ENCODE measurements around the gene SNPH.

Gene SNPH

DNA sequence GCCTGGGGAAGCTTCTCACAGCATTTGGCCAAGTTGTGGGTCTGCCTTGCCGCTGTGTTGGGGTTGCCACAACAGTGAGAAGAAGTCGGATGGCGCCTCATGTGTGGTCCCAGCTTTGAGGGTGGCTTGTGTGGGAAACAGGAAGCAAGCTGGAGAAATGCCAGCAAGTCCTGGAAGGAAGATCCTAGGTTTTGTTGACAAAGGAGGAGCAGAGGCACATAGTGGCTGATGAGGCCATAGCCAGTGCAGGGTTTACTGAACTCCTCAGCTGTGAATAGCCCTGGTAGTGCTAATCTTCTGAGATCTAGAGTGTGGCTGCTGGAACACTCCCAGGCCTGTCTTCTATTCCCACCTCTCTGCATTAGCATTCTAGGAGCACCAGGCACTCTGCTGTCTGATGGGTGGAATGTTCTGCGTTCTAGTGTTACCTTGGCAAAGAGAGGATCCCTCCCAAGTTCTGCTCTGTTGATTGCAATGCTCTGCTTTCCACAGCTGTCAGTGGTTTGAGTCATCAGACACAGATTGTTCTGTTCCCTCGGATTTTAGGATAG is 25.2 kb downstream of the SNPH start:
- Histone ChIP-seq H3K27me3 (ENCODE audit: insufficient read depth, low read length) (no peaks in the 10 kb centered on the region), H3K27ac (ENCODE audit: low read depth, low read length) (no peak overlapping the region), H3K4me3 (ENCODE audit: low read depth, low read length) (no peak overlapping the region), H3K36me3 (ENCODE audit: insufficient read depth, low read length) (no peaks in the 10 kb centered on the region), H3K4me1 (ENCODE audit: control insufficient read depth, insufficient read depth, low read length, unreplicated experiment) (peaks cover 3% of the 10 kb centered on the region), H2AFZ (ENCODE audit: low read length, unreplicated experiment) (no peak overlapping the region), H3K79me2 (ENCODE audit: control insufficient read depth, insufficient read depth, low read length, unreplicated experiment) (no peaks in the 10 kb centered on the region)

DNA sequence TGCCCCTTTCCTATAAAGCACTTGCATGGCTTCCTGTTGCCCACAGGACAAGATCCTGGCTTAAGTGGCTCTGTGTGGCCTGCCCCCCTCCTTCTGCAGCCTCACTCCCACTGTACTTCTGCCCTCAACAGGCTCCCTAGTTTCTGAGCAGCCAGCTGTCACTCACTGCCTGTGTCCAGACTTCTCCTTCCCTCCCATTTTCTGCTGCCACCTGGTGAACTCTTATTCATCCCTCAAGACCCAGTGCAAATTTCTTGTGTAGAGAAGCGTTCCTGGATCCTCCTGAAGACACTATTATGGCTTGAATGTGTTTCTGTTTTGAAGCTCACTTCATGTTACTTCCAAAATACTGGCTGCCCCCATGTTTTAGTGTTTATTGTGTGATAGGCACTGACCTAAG is 26.5 kb downstream of the SNPH start:
- no peaks in the 10 kb centered on the region for H3K36me3 ChIP-seq (ENCODE audit: insufficient read depth, low read length)
- H2AFZ ChIP-seq (ENCODE audit: low read length, unreplicated experiment) = no peak overlapping the region
- H3K27me3 ChIP-seq (ENCODE audit: insufficient read depth, low read length) = no peaks in the 10 kb centered on the region
- H3K79me2 ChIP-seq (ENCODE audit: control insufficient read depth, insufficient read depth, low read length, unreplicated experiment) = no peaks in the 10 kb centered on the region
- H3K4me1 ChIP-seq (ENCODE audit: control insufficient read depth, insufficient read depth, low read length, unreplicated experiment) = peaks cover 3% of the 10 kb centered on the region
- H3K4me3 ChIP-seq (ENCODE audit: low read depth, low read length) = no peak overlapping the region
- H3K27ac ChIP-seq (ENCODE audit: low read depth, low read length) = no peak overlapping the region

DNA sequence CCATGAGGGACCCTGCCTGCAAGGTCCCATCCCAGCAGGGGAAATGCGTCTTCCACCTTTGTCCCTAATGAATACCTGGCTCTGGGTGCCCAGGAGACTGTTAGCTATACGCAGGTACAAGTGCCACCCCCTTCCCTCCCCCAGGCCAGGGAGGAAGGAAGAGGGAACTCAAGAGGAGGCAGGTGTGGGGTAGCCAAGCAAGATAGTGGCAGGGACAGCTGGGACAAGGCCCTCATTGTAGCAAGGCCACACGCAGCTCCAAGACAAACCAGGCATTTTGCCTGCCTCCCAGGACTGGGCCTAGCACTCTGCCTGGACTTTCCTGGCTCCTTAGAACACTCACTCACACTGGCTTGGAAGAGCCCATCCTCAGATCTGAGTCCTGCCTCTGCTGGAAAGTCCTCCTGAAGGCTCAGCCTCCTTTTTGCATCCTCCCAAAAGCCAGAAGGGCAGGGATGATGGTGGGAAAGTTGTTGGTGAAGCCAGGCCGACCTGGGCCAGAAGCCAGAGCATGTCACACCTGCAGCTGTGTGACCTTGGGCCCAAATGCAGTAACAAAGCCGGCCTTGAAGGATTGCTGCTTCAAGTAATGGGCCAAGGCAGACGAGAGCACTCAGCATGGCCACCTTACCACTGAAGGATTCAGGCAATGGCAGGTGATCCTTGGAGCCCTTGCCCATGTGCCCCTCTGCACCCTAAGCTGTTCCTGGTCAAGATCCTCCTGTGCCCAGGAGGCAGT is 27.7 kb downstream of the SNPH start:
- H2AFZ ChIP-seq (ENCODE audit: low read length, unreplicated experiment) = no peak overlapping the region
- H3K4me1 ChIP-seq (ENCODE audit: control insufficient read depth, insufficient read depth, low read length, unreplicated experiment) = peaks cover 3% of the 10 kb centered on the region
- no peaks in the 10 kb centered on the region for H3K79me2 ChIP-seq (ENCODE audit: control insufficient read depth, insufficient read depth, low read length, unreplicated experiment)
- no peak overlapping the region for H3K4me3 ChIP-seq (ENCODE audit: low read depth, low read length)
- no peaks in the 10 kb centered on the region for H3K36me3 ChIP-seq (ENCODE audit: insufficient read depth, low read length)
- no peaks in the 10 kb centered on the region for H3K27me3 ChIP-seq (ENCODE audit: insufficient read depth, low read length)
- no peak overlapping the region for H3K27ac ChIP-seq (ENCODE audit: low read depth, low read length)

DNA sequence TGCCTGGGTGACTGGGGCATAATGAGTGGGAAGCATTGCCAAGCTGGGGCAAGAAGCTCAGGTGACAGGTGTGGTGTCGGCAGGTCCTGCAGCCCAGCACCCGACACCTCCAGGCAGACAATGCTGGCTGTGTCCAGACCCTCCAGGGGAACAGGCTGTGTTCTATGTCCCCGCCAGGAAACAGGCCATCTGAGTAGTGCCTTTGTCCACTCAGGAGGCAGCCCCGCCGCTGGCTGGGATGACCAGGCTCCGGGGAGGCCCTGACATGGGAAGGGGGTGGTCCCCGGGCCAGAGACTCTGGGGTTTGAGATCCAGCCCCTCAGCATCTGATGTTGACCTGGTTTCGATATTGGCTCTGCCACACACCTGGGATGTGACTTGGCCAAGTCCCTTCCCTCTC is 28.4 kb downstream of the SNPH start:
- Histone ChIP-seq H3K79me2 (ENCODE audit: control insufficient read depth, insufficient read depth, low read length, unreplicated experiment) (no peaks in the 10 kb centered on the region), H3K4me1 (ENCODE audit: control insufficient read depth, insufficient read depth, low read length, unreplicated experiment) (peaks cover 3% of the 10 kb centered on the region), H3K4me3 (ENCODE audit: low read depth, low read length) (no peak overlapping the region), H3K36me3 (ENCODE audit: insufficient read depth, low read length) (no peaks in the 10 kb centered on the region), H3K27me3 (ENCODE audit: insufficient read depth, low read length) (no peaks in the 10 kb centered on the region), H3K27ac (ENCODE audit: low read depth, low read length) (no peak overlapping the region), H2AFZ (ENCODE audit: low read length, unreplicated experiment) (no peak overlapping the region)

DNA sequence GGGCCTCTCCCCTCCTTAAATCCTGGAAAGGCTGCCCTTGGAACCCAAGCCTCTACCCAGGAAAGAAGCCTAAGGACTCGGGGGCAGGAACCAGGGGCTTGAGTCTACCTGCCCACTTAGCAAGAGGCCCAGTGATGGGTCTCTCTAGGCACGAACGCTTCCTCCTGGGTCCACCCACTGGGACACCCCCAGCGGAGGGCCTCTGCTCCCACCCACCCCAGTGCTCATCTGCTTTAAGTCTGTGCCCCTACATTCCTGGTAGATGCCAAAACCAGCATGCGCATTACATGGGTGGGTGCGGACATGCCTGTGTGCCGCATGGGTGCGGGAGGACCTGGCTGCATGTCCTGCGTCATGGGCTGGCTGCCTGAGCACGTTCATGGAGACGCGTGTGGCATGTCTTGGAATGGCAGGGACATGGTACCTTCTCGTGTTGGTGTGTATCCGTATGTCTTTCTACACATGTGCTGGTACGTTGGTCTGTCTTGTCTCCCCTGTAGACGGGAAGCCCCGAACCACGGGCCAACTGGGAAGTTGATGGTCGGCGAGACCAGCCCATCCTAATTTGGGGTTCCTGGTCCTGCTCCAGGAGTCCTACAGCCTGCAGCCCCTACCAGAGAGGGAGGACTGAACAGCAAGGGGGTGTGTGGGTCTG is 29.3 kb downstream of the SNPH start:
- Histone ChIP-seq H2AFZ (ENCODE audit: low read length, unreplicated experiment) (no peak overlapping the region), H3K79me2 (ENCODE audit: control insufficient read depth, insufficient read depth, low read length, unreplicated experiment) (no peaks in the 10 kb centered on the region), H3K27me3 (ENCODE audit: insufficient read depth, low read length) (no peaks in the 10 kb centered on the region), H3K27ac (ENCODE audit: low read depth, low read length) (no peak overlapping the region), H3K4me1 (ENCODE audit: control insufficient read depth, insufficient read depth, low read length, unreplicated experiment) (peaks cover 6% of the 10 kb centered on the region), H3K36me3 (ENCODE audit: insufficient read depth, low read length) (no peaks in the 10 kb centered on the region), H3K4me3 (ENCODE audit: low read depth, low read length) (no peak overlapping the region)

DNA sequence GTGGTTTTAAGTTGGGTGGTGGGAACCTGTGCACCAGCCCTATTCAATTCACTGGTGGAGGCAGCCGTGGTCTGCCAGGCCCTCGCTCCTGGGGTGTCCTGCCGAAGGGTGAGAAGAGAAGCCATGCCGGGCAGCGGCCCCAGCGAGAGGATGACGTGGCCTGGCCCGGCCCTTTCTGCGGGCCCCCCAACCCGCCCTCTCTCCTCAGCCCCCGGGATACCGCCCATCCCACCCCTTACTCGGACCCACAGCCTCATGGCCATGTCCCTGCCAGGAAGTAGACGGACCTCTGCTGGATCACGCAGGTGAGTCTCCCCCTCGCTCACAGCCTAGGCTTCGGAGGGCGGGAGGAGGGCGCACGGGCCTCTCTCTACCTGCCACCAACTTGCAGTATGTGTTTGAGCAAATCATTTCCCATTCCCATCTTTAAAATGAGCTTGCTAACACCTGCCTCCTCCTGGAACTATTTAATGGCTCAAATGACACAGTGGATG is 30.1 kb downstream of the SNPH start:
- H3K27me3 ChIP-seq (ENCODE audit: insufficient read depth, low read length) = no peaks in the 10 kb centered on the region
- H3K4me3 ChIP-seq (ENCODE audit: low read depth, low read length) = no peak overlapping the region
- H3K27ac ChIP-seq (ENCODE audit: low read depth, low read length) = no peak overlapping the region
- no peak overlapping the region for H2AFZ ChIP-seq (ENCODE audit: low read length, unreplicated experiment)
- no peaks in the 10 kb centered on the region for H3K36me3 ChIP-seq (ENCODE audit: insufficient read depth, low read length)
- peaks cover 14% of the 10 kb centered on the region for H3K4me1 ChIP-seq (ENCODE audit: control insufficient read depth, insufficient read depth, low read length, unreplicated experiment)
- no peaks in the 10 kb centered on the region for H3K79me2 ChIP-seq (ENCODE audit: control insufficient read depth, insufficient read depth, low read length, unreplicated experiment)

DNA sequence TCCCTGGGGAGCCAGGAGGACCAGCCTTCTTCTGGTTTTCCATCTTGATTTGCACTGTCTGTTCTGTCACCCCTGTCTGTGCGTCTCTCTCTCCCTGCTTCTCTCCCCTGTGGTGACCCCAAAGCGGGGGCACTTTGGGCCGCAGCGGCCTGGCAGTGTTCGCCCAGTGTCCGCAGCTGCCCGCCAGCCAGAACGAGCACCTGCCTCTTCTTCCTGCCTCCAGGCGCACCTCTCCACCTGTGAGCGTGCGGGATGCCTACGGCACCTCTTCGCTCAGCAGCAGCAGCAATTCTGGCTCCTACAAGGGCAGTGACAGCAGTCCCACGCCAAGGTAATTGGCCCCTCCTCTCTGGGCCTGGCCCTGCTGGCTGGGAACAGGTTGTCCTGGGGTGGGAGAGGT is 30.8 kb downstream of the SNPH start:
- no peak overlapping the region for H3K27ac ChIP-seq (ENCODE audit: low read depth, low read length)
- no peaks in the 10 kb centered on the region for H3K36me3 ChIP-seq (ENCODE audit: insufficient read depth, low read length)
- no peaks in the 10 kb centered on the region for H3K27me3 ChIP-seq (ENCODE audit: insufficient read depth, low read length)
- peaks cover 11% of the 10 kb centered on the region for H3K4me1 ChIP-seq (ENCODE audit: control insufficient read depth, insufficient read depth, low read length, unreplicated experiment)
- H3K4me3 ChIP-seq (ENCODE audit: low read depth, low read length) = no peak overlapping the region
- no peak overlapping the region for H2AFZ ChIP-seq (ENCODE audit: low read length, unreplicated experiment)
- no peaks in the 10 kb centered on the region for H3K79me2 ChIP-seq (ENCODE audit: control insufficient read depth, insufficient read depth, low read length, unreplicated experiment)

DNA sequence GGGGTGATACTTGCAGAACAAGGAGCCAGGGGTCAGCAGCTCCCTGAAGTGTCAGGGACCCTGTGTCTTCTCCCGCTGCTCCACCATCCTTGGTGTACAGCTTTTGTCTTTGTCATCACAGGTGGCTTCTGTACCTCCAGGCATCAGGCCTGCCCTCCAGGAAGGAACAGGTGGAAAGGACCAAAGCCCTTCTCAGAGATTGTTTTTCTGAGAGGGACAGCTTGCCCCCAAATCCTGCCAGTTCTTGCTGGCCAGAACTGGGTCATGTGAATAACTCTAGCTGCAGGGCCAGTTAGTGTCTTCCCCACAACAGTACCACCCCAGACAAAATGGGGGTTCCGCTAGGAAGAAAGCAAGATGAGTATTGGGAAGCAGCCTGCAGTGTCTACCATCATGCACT is 31.4 kb downstream of the SNPH start:
- H3K27ac ChIP-seq (ENCODE audit: low read depth, low read length) = no peak overlapping the region
- no peaks in the 10 kb centered on the region for H3K27me3 ChIP-seq (ENCODE audit: insufficient read depth, low read length)
- no peak overlapping the region for H3K4me3 ChIP-seq (ENCODE audit: low read depth, low read length)

DNA sequence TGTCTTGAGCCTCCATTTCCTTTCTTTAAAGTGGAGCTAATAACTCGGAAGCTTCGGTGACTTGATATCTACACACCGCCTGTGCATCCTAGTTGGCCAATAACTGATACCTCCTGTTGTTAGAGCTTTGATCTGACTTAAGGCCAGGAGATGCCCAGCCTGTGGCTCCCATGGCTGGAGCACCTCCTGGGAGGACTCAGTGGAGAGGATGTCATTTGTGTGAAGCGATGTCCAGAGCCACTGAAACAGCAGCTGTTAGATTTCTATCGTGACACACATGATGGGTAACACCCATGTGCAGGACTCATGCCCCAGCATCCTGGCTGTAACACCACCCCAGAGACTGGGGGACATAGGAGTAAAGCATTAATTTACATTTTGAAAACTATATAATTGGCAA is 32.1 kb downstream of the SNPH start:
- no peak overlapping the region for H2AFZ ChIP-seq (ENCODE audit: low read length, unreplicated experiment)
- H3K79me2 ChIP-seq (ENCODE audit: control insufficient read depth, insufficient read depth, low read length, unreplicated experiment) = no peaks in the 10 kb centered on the region
- H3K4me1 ChIP-seq (ENCODE audit: control insufficient read depth, insufficient read depth, low read length, unreplicated experiment) = peaks cover 11% of the 10 kb centered on the region
- no peak overlapping the region for H3K27ac ChIP-seq (ENCODE audit: low read depth, low read length)
- H3K36me3 ChIP-seq (ENCODE audit: insufficient read depth, low read length) = no peaks in the 10 kb centered on the region
- H3K4me3 ChIP-seq (ENCODE audit: low read depth, low read length) = no peak overlapping the region
- H3K27me3 ChIP-seq (ENCODE audit: insufficient read depth, low read length) = no peaks in the 10 kb centered on the region

More for the DNA sequence above, 31.4 kb downstream of the SNPH start:
- no peaks in the 10 kb centered on the region for H3K36me3 ChIP-seq (ENCODE audit: insufficient read depth, low read length)
- no peak overlapping the region for H2AFZ ChIP-seq (ENCODE audit: low read length, unreplicated experiment)
- H3K79me2 ChIP-seq (ENCODE audit: control insufficient read depth, insufficient read depth, low read length, unreplicated experiment) = no peaks in the 10 kb centered on the region
- H3K4me1 ChIP-seq (ENCODE audit: control insufficient read depth, insufficient read depth, low read length, unreplicated experiment) = peaks cover 11% of the 10 kb centered on the region

DNA sequence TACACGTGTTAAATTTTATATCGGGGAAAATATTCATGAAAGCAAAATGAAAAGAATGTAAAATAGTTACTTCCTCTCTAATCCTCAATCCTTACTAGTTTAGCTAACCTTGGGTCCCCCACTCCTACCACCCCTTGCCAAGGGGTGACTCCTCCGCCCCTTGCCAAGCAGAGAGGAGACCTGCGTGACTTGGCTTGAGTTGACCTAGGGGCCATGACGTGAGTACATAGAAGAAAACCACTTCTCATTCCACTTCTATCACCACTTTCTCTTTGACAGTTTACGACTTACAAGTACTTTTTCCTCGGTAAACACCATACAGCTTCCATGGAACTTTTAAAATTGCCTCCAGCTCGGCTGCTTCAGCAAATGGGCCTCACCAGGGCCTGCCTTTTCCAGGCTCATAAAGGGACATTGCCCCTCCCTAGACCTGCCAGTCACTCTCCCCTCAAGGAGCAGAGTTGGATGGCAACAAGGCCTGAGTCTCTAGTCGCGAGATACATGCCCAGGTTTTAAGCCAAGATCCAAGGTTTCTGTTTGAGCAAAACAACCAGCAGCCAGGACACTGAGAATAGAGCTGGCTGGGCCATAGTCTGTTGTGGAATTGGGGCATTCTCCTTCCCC is 32.9 kb downstream of the SNPH start:
- Histone ChIP-seq H3K4me3 (ENCODE audit: low read depth, low read length) (no peak overlapping the region), H3K27me3 (ENCODE audit: insufficient read depth, low read length) (no peaks in the 10 kb centered on the region), H2AFZ (ENCODE audit: low read length, unreplicated experiment) (no peak overlapping the region), H3K79me2 (ENCODE audit: control insufficient read depth, insufficient read depth, low read length, unreplicated experiment) (no peaks in the 10 kb centered on the region), H3K27ac (ENCODE audit: low read depth, low read length) (no peak overlapping the region), H3K4me1 (ENCODE audit: control insufficient read depth, insufficient read depth, low read length, unreplicated experiment) (peaks cover 11% of the 10 kb centered on the region), H3K36me3 (ENCODE audit: insufficient read depth, low read length) (no peaks in the 10 kb centered on the region)
